Liver (tissue), 3 donors: ENCODE measurements around the gene BICDL1.

ENCODE experiments used
- EGR1 ChIP-seq, 2 donors: IDR thresholded peaks; 2 replicates each; pipeline ENCODE4 v1.6.1; 2016 to 2018; ENCODE audit warnings: antibody characterized with exemption in 2 of 2, low read depth in 2 of 2
- FOXA1 ChIP-seq: IDR thresholded peaks from 2 replicates; pipeline ENCODE4 v1.6.1; 2016; ENCODE audit warnings: antibody characterized with exemption
- GABPA ChIP-seq, 2 donors: IDR thresholded peaks in 1 of 2; conservative IDR thresholded peaks in 1 of 2; 2 replicates each; pipeline ENCODE4 v1.6.1; 2016; ENCODE audit warnings: antibody characterized with exemption in 2 of 2, mild to moderate bottlenecking in 1 of 2, moderate library complexity in 1 of 2
- JUND ChIP-seq, 2 donors: IDR thresholded peaks; 2 replicates each; pipeline ENCODE4 v1.6.1; 2016; ENCODE audit warnings: antibody characterized with exemption in 2 of 2
- RAD21 ChIP-seq, 2 donors: IDR thresholded peaks; 2 replicates each; pipeline ENCODE4 v1.6.1; 2016; ENCODE audit warnings: antibody characterized with exemption in 2 of 2, mild to moderate bottlenecking in 2 of 2
- RXRA ChIP-seq, 2 donors: IDR thresholded peaks; 2 replicates each; pipeline ENCODE4 v1.6.1; 2017 to 2018; ENCODE audit warnings: antibody characterized with exemption in 2 of 2, mild to moderate bottlenecking in 1 of 2
- SP1 ChIP-seq: IDR thresholded peaks from 2 replicates; pipeline ENCODE4 v1.6.1; 2018; ENCODE audit warnings: antibody characterized with exemption, mild to moderate bottlenecking
- YY1 ChIP-seq: IDR thresholded peaks from 2 replicates; pipeline ENCODE4 v1.6.1; 2016; ENCODE audit warnings: antibody characterized with exemption, mild to moderate bottlenecking
- TF ChIP-seq, protein P1 (sequence below): IDR thresholded peaks from 2 replicates; pipeline ENCODE4 v1.6.1; 2016; ENCODE audit warnings: antibody characterized with exemption, mild to moderate bottlenecking
- TF ChIP-seq, protein P2 (sequence below): IDR thresholded peaks from 2 replicates; pipeline ENCODE4 v1.6.1; 2016; ENCODE audit warnings: antibody characterized with exemption
- TF ChIP-seq, protein P3 (sequence below): fragments of 150-350 bp; IDR thresholded peaks from 2 replicates; pipeline ENCODE4 v1.5.1; 2017; ENCODE audit warnings: improper control_type of control experiment, low read depth, low read length; ENCODE audit not compliant: missing input control
- donor health status: healthy.
- donor health status: healthy.

DNA sequence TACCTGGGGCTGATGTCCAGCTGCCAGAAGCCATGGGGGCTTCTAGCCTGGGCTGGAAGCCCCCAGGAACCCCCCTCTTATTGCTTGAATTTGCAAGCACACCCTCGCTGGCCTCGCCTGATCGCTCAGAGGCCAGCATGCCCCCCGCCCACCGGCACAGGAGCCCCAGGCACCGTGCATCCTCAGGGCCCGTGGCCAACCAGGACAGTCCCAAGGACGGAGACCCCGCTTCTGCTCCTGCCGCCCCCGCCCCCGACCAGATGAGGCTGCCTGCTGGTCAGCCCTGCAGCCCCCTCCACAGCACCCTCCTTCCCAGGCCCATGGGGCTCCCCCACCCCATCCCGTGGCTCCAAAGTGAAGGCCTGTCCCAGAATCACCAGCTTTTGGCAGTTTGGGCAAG lies 106.3 kb downstream of the BICDL1 start:
- TF ChIP-seq SP1 (no peak), GABPA (IDR thresholded peaks at IDR 0.05 in 1 of 2, conservative IDR thresholded peaks at IDR 0.05 in 1 of 2) (no peak), YY1 (no peak), RAD21 (IDR thresholded peaks at IDR 0.05) (no peak), EGR1 (IDR thresholded peaks at IDR 0.05; ENCODE audit: low read depth in 2 of 2) (no peak), FOXA1 (no peak), JUND (IDR thresholded peaks at IDR 0.05) (no peak), RXRA (IDR thresholded peaks at IDR 0.05) (no peak)
- TF ChIP-seq, protein P1, sequence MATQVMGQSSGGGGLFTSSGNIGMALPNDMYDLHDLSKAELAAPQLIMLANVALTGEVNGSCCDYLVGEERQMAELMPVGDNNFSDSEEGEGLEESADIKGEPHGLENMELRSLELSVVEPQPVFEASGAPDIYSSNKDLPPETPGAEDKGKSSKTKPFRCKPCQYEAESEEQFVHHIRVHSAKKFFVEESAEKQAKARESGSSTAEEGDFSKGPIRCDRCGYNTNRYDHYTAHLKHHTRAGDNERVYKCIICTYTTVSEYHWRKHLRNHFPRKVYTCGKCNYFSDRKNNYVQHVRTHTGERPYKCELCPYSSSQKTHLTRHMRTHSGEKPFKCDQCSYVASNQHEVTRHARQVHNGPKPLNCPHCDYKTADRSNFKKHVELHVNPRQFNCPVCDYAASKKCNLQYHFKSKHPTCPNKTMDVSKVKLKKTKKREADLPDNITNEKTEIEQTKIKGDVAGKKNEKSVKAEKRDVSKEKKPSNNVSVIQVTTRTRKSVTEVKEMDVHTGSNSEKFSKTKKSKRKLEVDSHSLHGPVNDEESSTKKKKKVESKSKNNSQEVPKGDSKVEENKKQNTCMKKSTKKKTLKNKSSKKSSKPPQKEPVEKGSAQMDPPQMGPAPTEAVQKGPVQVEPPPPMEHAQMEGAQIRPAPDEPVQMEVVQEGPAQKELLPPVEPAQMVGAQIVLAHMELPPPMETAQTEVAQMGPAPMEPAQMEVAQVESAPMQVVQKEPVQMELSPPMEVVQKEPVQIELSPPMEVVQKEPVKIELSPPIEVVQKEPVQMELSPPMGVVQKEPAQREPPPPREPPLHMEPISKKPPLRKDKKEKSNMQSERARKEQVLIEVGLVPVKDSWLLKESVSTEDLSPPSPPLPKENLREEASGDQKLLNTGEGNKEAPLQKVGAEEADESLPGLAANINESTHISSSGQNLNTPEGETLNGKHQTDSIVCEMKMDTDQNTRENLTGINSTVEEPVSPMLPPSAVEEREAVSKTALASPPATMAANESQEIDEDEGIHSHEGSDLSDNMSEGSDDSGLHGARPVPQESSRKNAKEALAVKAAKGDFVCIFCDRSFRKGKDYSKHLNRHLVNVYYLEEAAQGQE: no peak
- TF ChIP-seq, protein P2, sequence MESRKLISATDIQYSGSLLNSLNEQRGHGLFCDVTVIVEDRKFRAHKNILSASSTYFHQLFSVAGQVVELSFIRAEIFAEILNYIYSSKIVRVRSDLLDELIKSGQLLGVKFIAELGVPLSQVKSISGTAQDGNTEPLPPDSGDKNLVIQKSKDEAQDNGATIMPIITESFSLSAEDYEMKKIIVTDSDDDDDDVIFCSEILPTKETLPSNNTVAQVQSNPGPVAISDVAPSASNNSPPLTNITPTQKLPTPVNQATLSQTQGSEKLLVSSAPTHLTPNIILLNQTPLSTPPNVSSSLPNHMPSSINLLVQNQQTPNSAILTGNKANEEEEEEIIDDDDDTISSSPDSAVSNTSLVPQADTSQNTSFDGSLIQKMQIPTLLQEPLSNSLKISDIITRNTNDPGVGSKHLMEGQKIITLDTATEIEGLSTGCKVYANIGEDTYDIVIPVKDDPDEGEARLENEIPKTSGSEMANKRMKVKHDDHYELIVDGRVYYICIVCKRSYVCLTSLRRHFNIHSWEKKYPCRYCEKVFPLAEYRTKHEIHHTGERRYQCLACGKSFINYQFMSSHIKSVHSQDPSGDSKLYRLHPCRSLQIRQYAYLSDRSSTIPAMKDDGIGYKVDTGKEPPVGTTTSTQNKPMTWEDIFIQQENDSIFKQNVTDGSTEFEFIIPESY: no peak
- TF ChIP-seq, protein P3, sequence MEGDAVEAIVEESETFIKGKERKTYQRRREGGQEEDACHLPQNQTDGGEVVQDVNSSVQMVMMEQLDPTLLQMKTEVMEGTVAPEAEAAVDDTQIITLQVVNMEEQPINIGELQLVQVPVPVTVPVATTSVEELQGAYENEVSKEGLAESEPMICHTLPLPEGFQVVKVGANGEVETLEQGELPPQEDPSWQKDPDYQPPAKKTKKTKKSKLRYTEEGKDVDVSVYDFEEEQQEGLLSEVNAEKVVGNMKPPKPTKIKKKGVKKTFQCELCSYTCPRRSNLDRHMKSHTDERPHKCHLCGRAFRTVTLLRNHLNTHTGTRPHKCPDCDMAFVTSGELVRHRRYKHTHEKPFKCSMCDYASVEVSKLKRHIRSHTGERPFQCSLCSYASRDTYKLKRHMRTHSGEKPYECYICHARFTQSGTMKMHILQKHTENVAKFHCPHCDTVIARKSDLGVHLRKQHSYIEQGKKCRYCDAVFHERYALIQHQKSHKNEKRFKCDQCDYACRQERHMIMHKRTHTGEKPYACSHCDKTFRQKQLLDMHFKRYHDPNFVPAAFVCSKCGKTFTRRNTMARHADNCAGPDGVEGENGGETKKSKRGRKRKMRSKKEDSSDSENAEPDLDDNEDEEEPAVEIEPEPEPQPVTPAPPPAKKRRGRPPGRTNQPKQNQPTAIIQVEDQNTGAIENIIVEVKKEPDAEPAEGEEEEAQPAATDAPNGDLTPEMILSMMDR: no peak
